Memory B cell (primary cell): Measurements from ENCODE around the gene SLC8B1.

ENCODE experiments used
- ATAC-seq: fragments of 150-1000 bp; cut with Tn5 transposase; 2 replicates; pipeline ENCODE4 v1.10.0; 2021; ENCODE audit warnings: low read depth, mild to moderate bottlenecking, moderate library complexity
- DNase-seq, 2 donors: peaks; one replicate each; pipeline ENCODE4 v3.0.0; 2022; ENCODE audit warnings: low spot score in 2 of 2
- H3K27ac Mint-ChIP-seq: one replicate; pipeline ENCODE4 v1.8.0; 2022; ENCODE audit warnings: mild to moderate bottlenecking, moderate library complexity, mixed read lengths
- H3K27me3 Mint-ChIP-seq: one replicate; pipeline ENCODE4 v1.8.0; 2022; ENCODE audit warnings: mixed read lengths
- H3K36me3 Mint-ChIP-seq: one replicate; pipeline ENCODE4 v1.8.0; 2022; ENCODE audit warnings: mild to moderate bottlenecking, mixed read lengths
- H3K4me1 Mint-ChIP-seq: one replicate; pipeline ENCODE4 v1.8.0; 2022; ENCODE audit warnings: mixed read lengths
- H3K4me3 Mint-ChIP-seq: one replicate; pipeline ENCODE4 v1.8.0; 2022; ENCODE audit warnings: mild to moderate bottlenecking, moderate library complexity, mixed read lengths
- H3K9me3 Mint-ChIP-seq: one replicate; pipeline ENCODE4 v1.8.0; 2022; ENCODE audit warnings: mixed read lengths

Gene SLC8B1

DNA sequence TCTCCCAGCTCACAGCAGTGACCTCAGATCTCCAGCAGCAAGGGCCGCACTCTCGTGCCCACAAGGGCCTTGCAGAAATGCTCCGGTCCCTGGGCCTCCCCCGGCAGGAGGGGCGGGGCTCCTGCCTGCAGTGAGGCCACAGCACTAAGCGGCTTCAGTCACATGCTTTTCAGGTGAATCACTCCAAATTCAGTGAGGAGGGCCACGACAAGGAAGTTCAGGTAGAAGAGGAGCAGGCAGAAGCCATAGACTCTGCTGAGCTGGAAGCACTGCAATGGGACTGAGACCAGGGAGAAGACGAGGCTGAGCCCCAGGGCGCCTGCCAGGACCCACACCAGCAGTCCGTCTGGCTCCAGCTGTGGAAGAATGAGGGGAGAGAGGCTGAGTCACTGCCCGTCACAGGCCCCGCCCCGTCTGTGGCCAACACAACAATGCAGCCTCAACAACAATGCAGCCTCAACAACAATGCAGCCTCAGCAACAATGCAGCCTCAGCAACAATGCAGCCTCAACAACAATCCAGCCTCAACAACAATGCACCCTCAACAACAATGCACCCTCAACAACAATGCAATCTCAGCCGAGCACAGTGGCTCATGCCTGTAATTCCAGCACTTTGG is 35.2 kb downstream of the SLC8B1 start:
- Mint-ChIP-seq H3K4me3 (no peak overlapping the region), H3K4me1 (peaks cover 15% of the 10 kb centered on the region), H3K36me3 (peaks cover 5% of the 10 kb centered on the region), H3K27me3 (no peaks in the 10 kb centered on the region), H3K9me3 (no peaks in the 10 kb centered on the region), H3K27ac (peak overlapping the region; percentile 65)
- ATAC-seq (no peak), DNase-seq (no peak)

DNA sequence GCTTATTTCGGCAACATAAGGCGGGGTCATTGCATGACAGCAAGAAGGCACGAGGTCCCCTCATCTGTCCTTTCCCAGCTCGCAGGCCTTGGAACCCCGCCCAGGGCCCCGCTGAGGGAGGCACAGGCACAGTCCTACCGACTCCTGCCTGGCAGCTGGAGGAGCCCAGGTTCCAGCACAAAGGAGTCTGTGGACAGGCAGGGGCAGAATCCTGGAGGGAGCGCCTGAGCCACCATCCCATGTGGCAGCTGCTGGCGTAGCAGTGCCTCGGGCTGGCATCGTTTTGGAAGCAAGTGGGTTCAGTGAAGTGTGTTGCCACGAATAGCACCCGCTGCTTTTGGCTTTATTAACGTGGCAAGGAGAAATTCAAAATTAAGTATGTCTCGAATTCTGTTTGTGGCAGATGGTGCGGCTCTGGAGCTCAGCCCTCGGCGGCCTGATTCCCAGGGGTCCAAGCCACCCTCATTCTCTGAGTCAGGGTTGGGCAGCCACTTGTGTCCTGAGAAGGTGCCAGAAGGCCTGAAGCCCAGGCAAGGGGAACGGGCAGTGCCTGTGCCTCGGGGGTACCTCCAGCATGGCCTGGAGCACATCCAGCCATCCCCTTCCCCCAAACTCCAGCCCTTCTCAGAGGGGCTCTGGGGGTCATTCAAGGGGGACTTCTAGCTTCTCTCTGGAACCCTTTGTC is 35.9 kb downstream of the SLC8B1 start:
- H3K27ac Mint-ChIP-seq = peak overlapping the region; percentile 65
- H3K9me3 Mint-ChIP-seq = no peaks in the 10 kb centered on the region
- H3K27me3 Mint-ChIP-seq = no peaks in the 10 kb centered on the region
- H3K4me1 Mint-ChIP-seq = peaks cover 15% of the 10 kb centered on the region
- DNase-seq (no peak), ATAC-seq (no peak)
- peaks cover 5% of the 10 kb centered on the region for H3K36me3 Mint-ChIP-seq
- no peak overlapping the region for H3K4me3 Mint-ChIP-seq

DNA sequence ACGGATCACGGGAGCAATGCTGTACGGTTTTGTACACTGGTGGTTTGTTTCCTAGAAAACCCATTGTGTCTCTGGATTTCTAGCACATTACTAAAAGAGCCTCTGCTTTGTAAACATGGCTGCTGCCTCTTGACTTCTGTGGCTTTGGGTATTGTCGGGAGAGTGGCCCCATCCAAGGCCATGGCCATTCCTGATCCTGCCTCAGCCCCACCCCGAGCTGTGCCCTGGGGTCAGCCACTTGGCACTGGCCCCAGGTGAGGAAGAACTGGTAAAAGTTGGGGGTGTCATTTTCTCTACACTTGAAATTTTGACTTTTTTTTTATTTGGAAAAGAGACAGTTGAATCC is 36.5 kb downstream of the SLC8B1 start:
- no peak for ATAC-seq
- H3K4me1 Mint-ChIP-seq = peaks cover 13% of the 10 kb centered on the region

DNA sequence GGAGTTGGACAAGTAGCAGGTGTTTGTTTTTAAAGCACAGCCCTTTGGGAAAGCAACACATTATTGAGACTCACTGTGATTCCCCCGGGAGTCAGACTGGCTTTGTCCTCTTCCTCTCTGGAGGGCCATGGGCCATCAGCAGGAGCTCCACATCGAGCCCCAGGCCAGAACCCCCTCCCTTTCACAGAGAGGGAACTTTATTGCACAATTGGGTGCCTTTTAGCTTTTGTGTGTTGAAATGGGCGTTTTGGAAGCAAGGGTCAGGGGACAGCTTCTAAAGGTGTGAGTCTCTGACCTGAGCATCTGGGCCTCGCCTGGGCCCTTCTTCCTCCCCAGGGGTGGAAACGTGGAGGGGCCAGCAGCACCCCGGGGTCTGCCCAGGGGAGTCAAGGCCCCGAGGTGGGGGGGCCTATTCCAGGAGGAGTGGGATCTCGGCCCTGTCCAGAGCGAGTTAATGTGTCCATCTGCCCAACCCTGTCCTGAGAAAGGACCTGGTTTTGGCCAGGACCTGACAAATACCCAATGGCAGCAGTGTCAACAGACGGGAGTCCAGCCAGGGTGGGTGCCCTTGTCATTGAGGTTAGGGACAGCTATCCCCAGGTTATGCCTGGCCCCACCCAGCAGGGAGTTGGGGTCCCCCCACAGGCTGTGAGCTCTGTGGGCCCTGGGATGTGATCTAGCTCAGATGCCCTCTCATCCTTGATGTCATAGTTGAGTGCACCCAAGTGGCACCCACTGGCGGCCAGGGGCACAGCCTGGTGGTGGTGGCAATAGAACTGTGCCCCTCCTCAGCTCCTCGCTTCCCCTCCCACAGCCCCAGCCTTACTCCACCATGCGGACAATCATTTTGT is 37.1 kb downstream of the SLC8B1 start:
- DNase-seq (no peak), ATAC-seq (no peak)
- peaks cover 10% of the 10 kb centered on the region for H3K4me1 Mint-ChIP-seq
- no peaks in the 10 kb centered on the region for H3K9me3 Mint-ChIP-seq
- H3K4me3 Mint-ChIP-seq = no peak overlapping the region
- peaks cover 13% of the 10 kb centered on the region for H3K36me3 Mint-ChIP-seq
- H3K27ac Mint-ChIP-seq = no peak overlapping the region
- no peaks in the 10 kb centered on the region for H3K27me3 Mint-ChIP-seq

More for the DNA sequence above, 36.5 kb downstream of the SLC8B1 start:
- H3K36me3 Mint-ChIP-seq = peaks cover 7% of the 10 kb centered on the region
- no peaks in the 10 kb centered on the region for H3K27me3 Mint-ChIP-seq
- H3K9me3 Mint-ChIP-seq = no peaks in the 10 kb centered on the region
- DNase-seq = no peak
- no peak overlapping the region for H3K4me3 Mint-ChIP-seq
- no peak overlapping the region for H3K27ac Mint-ChIP-seq

DNA sequence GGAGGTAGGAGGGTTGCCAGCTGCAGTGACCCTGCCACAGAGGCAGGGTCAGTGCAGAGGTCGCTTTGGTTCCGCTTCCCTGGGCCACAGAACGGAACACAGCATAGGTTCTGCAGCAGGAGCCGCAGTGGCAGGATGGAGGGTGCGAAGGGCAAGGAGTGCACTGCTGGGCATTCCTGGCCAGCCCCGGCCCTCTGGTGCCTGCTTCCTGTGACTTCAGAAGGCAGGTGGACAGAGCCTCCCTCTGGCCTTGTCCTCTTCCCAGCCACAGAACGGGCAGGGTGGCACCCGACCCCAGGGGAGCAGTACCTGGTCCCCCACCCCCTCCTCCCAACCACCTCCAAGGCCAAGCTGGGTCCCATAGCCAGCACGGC is 37.7 kb downstream of the SLC8B1 start:
- no peak for DNase-seq
- peaks cover 6% of the 10 kb centered on the region for H3K4me1 Mint-ChIP-seq
- H3K27ac Mint-ChIP-seq = no peak overlapping the region
- no peak overlapping the region for H3K4me3 Mint-ChIP-seq
- no peak for ATAC-seq
- H3K36me3 Mint-ChIP-seq = peaks cover 15% of the 10 kb centered on the region
- H3K9me3 Mint-ChIP-seq = no peaks in the 10 kb centered on the region
- no peaks in the 10 kb centered on the region for H3K27me3 Mint-ChIP-seq

DNA sequence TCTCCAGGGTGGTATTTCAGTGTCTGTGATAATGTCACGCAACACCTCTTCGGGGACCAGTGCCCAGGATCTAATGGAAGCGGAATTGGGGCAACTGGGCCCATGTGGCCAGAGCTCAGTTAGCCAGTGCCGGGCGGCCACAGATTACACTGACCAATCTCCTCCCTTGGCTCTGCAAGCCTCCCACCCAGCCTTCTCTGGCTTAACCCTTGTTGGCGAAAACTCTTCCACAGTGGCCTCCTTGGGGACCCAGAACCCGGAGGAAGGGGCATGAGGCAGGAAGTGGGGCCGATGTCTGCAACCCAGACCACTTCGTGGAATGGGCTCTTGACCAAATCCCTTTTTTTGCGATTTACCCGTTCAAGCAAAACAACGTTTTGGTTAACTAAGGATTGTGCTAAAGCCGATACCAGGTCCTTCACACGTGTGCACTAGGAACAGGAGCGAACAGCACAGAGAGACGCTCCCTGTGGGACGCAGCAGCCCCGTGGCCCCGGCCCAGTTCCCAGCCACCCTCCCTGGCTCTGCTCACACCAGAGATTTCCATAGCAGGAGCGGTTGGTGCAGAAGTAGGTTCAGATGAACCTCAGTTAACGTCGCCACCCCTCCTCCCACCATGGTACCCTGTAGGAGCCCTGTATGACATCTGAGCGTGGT is 38.2 kb downstream of the SLC8B1 start:
- H3K9me3 Mint-ChIP-seq = no peaks in the 10 kb centered on the region
- peaks cover 15% of the 10 kb centered on the region for H3K36me3 Mint-ChIP-seq
- no peak for DNase-seq
- no peak for ATAC-seq
- no peak overlapping the region for H3K27ac Mint-ChIP-seq
- no peaks in the 10 kb centered on the region for H3K27me3 Mint-ChIP-seq
- H3K4me3 Mint-ChIP-seq = no peak overlapping the region
- H3K4me1 Mint-ChIP-seq = peaks cover 6% of the 10 kb centered on the region

DNA sequence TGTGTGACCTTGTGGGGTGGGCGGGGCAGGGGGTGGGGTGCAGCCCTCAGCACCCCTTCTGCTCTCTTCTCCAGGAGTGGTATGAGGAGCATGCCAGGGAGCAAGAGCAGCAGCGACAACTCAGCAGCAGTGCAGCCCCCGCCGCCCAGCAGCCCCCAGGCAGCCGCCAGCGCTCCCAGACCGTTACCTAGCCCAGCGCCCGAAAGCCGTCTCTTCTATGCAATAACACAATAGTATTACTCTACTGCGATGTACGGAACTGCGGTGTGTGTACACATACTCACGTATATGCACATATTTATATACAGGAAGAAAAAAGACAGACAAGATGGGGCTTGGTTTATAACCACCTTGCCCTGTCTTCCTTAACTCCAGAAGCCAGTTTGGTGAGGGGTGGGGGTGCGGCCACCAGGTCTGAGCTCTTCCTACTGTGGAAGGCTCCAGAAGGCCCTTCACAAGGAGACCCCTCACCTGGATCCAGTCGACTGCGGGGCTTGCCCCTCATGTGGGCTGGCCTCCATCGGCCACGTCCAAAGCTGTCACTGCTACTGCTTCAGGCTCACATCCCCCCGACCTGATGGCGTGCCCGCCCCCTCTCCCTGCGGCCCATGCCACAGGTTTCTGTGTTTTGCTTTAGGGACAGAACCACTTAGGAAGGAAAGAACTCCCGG is 38.9 kb downstream of the SLC8B1 start:
- ATAC-seq (no peak), DNase-seq (no peak)
- no peak overlapping the region for H3K27ac Mint-ChIP-seq
- peaks cover 16% of the 10 kb centered on the region for H3K36me3 Mint-ChIP-seq
- H3K4me3 Mint-ChIP-seq = no peak overlapping the region
- H3K9me3 Mint-ChIP-seq = no peaks in the 10 kb centered on the region
- H3K27me3 Mint-ChIP-seq = no peaks in the 10 kb centered on the region
- H3K4me1 Mint-ChIP-seq = peaks cover 6% of the 10 kb centered on the region

DNA sequence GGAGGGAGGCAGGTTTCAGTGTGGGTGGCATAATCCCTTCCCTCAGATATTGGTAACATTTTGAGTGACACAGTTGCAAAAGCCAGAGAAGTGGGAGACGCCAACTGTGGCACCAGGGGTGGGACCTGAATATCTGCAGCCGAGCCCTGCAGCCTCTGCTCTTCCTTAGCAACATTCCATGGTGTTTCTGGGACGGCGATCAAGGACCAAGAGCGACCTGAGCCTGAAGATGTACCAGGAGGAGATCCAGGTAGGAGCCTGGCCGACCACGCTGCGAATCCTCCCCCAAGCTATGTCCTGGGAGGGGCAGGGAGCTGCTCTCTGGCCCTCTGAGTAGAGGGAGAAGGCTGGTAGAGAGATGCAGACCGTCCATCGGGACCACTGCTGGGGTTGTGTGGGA is 41.8 kb downstream of the SLC8B1 start:
- Mint-ChIP-seq H3K36me3 (peaks cover 19% of the 10 kb centered on the region), H3K9me3 (no peaks in the 10 kb centered on the region), H3K4me3 (no peak overlapping the region), H3K4me1 (no peaks in the 10 kb centered on the region), H3K27ac (no peak overlapping the region), H3K27me3 (no peaks in the 10 kb centered on the region)
- DNase-seq (no peak), ATAC-seq (no peak)

DNA sequence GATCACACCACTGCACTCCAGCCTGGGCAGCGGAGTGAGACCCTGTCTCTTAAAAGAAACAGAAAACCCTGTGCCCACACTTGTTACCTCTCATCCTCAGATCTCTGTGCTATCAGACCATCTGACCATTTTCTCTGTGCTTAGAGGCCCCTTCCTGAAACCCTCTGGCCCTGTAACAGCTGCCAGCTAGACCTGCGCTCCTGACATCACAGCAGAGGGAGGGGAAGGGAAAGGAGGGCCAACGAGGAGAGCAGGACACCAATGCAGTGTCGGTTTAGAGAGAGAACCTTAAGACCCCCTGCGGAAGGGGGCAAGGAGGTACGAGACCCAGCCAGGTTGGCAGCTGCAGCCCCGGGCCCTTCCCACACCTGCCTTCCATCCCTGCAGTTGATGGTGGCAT is 42.4 kb downstream of the SLC8B1 start:
- Mint-ChIP-seq H3K4me1 (no peaks in the 10 kb centered on the region), H3K36me3 (peaks cover 19% of the 10 kb centered on the region), H3K27ac (no peak overlapping the region), H3K27me3 (no peaks in the 10 kb centered on the region), H3K4me3 (no peak overlapping the region), H3K9me3 (no peaks in the 10 kb centered on the region)
- no peak for ATAC-seq
- DNase-seq = no peak

DNA sequence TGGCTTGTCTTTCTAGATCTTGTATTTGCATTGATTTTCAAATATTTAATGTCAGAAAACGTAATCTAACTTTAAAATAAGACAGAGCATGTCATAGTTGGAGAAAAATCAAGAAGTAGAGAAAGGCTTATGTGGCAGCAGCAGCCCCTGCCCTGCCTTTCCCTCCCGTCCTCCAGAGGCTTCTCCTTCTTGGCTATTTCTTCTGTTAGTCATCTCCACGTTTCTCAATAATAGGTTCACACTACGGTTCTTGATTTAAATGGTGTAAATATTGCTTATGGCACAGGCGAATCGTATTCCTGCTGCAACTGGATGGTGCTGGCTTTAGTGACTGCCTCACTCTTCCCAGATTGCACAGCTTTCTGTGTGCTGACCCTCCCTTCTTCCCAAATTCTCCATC is 42.8 kb downstream of the SLC8B1 start:
- no peak for DNase-seq
- Mint-ChIP-seq H3K9me3 (no peaks in the 10 kb centered on the region), H3K4me1 (no peaks in the 10 kb centered on the region), H3K4me3 (no peak overlapping the region), H3K27ac (no peak overlapping the region), H3K27me3 (no peaks in the 10 kb centered on the region), H3K36me3 (peaks cover 19% of the 10 kb centered on the region)
- no peak for ATAC-seq

DNA sequence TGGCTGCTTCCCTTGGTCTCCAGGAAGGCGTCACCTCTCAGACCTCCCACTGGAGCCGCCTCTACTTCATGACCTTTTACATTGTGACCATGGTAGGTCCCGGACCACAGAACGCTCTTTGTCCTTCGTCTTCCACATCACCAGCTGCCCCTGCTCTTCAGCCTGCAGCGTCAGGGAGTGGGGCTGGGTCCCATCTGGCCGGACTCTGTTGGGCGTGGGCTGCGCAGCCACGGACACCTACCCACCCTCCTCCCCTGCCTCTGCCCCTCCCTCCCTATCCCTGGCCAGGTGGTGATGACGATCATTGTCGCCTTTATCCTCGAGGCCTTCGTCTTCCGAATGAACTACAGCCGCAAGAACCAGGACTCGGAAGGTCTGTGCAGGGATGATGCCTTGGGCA is 43.3 kb downstream of the SLC8B1 start:
- H3K4me1 Mint-ChIP-seq = no peaks in the 10 kb centered on the region
- no peak overlapping the region for H3K27ac Mint-ChIP-seq
- no peaks in the 10 kb centered on the region for H3K9me3 Mint-ChIP-seq
- no peak for DNase-seq
- H3K36me3 Mint-ChIP-seq = peaks cover 19% of the 10 kb centered on the region
- H3K27me3 Mint-ChIP-seq = no peaks in the 10 kb centered on the region
- no peak for ATAC-seq
- no peak overlapping the region for H3K4me3 Mint-ChIP-seq

DNA sequence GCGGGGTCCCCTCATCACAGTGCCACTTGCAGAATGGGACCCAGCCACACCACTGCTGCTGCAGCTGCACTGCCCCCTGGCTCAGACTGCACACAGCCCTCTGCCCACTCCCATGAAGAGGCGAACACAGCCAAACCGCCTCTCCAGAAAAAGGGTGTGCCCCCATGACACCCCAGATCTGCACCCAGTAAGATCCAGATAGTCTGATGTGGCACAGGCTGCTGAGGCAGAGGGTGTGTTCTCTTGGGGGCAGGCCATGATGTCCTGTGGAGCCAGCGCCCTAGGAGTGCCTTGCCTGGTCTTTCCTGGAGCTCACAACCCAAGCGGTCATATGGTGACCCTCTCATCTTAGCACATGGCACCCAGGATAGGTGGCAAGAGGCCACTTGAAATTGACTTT is 44.4 kb downstream of the SLC8B1 start:
- Mint-ChIP-seq H3K9me3 (no peaks in the 10 kb centered on the region), H3K4me1 (no peaks in the 10 kb centered on the region), H3K36me3 (peaks cover 25% of the 10 kb centered on the region), H3K27ac (no peak overlapping the region), H3K4me3 (no peak overlapping the region), H3K27me3 (no peaks in the 10 kb centered on the region)
- no peak for DNase-seq
- ATAC-seq = no peak

DNA sequence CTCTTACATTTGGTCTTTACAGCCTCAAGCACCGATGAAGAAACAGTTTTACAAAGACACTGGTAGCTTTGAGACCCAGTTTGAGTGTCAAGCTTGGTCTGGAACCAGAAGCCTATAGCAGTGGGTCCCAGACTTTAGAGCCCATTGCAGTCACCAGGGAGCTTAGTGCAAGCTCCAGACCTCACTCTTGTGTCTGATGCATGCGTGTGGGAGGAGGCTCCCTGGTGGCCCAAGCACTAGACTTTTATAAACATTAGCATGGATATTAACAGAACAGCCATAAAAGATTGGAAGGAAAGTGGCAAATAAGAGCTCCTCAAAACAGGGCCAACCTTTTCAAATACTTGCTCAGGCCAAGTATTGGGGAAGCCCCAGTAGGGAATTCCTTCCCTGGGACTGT is 45.5 kb downstream of the SLC8B1 start:
- Mint-ChIP-seq H3K27me3 (no peaks in the 10 kb centered on the region), H3K36me3 (peaks cover 30% of the 10 kb centered on the region), H3K9me3 (no peaks in the 10 kb centered on the region), H3K4me1 (no peaks in the 10 kb centered on the region), H3K4me3 (no peak overlapping the region), H3K27ac (no peak overlapping the region)
- DNase-seq (no peak), ATAC-seq (no peak)

DNA sequence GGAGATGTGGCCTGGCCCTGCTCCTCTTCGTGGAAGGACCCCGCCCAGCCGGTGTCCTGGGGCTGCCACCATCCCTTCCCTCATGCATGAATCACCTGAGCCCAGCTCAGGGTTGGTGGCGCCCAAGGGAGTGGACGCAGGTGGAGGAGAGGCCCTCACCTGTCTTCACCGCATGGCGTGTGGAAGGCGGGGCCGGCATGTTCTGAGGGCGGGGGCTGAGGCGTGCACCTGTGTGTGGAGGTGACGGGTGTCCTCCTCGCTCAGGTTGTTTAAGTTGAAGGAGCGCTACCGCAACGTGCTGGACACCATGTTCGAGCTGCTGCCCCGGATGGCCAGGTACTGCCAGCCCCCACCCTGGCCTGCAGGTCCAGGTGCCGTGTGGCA is 47.0 kb downstream of the SLC8B1 start:
- H3K9me3 Mint-ChIP-seq = no peaks in the 10 kb centered on the region
- H3K27ac Mint-ChIP-seq = no peak overlapping the region
- H3K36me3 Mint-ChIP-seq = peaks cover 23% of the 10 kb centered on the region
- H3K4me3 Mint-ChIP-seq = no peak overlapping the region
- ATAC-seq (no peak), DNase-seq (no peak)
- no peaks in the 10 kb centered on the region for H3K27me3 Mint-ChIP-seq
- H3K4me1 Mint-ChIP-seq = no peaks in the 10 kb centered on the region
